Right lobe of liver (tissue), 6 donors: Measurements from ENCODE around the gene MYADM. TPM values are rescaled to one million over a fixed set of nuclear protein-coding genes. Genes with fewer than 3 reads are reported as not detected.
"Not testable (repeated sequence)": the region's sequence is repeated elsewhere in the genome, so short reads cannot be mapped to it uniquely, and the experiment has no call there.

ENCODE experiments used
- ATAC-seq, 4 donors: fragments of 200-7000 bp; cut with Tn5 transposase; one replicate each; pipeline ENCODE4 v1.9.1; 2020; ENCODE audit warnings: mild to moderate bottlenecking in 4 of 4, moderate library complexity in 4 of 4
- DNase-seq, 3 donors: peaks; one replicate each; pipeline ENCODE4 v3.0.0-alpha.2; 2020
- H3K27ac ChIP-seq, 3 donors: fragments of 200-600 bp; one replicate each; pipeline ENCODE4 v1.8.0; 2022
- H3K27me3 ChIP-seq, 2 donors: fragments of 200-600 bp; one replicate each; pipeline ENCODE4 v1.8.0; 2022
- H3K36me3 ChIP-seq, 4 donors: fragments of 200-600 bp; sonication (generic) in 1 of 4; one replicate each; pipeline versions ENCODE4 v1.5.1 to v1.8.0; 2017 to 2022; ENCODE audit warnings: control low read depth in 1 of 4
- H3K4me1 ChIP-seq, 4 donors: fragments of 200-600 bp; sonication (generic) in 1 of 4; one replicate each; pipeline versions ENCODE4 v1.5.1 to v1.8.0; 2017 to 2022; ENCODE audit warnings: control low read depth in 1 of 4
- H3K4me3 ChIP-seq, 3 donors: fragments of 200-600 bp; one replicate each; pipeline ENCODE4 v1.8.0; 2022
- H3K9me3 ChIP-seq, 4 donors: fragments of 200-600 bp; sonication (generic) in 1 of 4; one replicate each; pipeline versions ENCODE4 v1.5.1 to v1.8.0; 2017 to 2022; ENCODE audit warnings: control low read depth in 1 of 4
- POLR2A ChIP-seq: fragments of 450-650 bp; IDR thresholded peaks from one replicate; pipeline ENCODE4 v1.6.1; 2017; ENCODE audit warnings: antibody characterized with exemption, mild to moderate bottlenecking
- WGBS: methylation state at CpG from one replicate; pipeline ENCODE4 v1.1.6; 2018; ENCODE audit warnings: low coverage, low lambda C conversion rate; ENCODE audit not compliant: insufficient coverage; ENCODE audit errors: missing lambda C conversion rate; 5-methylcytosine and 5-hydroxymethylcytosine counted together
- intact Hi-C, 2 donors: fragments of 100-400 bp; cut with DNase I; formaldehyde crosslinking; loops; one replicate each; pipeline versions ENCODE4 v1.11.2 to v1.14.1; 2022
- total RNA-seq, 6 experiments: library from RNA; depleted of rRNA in 2 of 6; stranded (reverse); fragments of >200 nt in 2 of 6; fragmentation: NEBNext Ultra II Directional in 3 of 6; extraction: Animal tissue kit (Norgen Biotek cat#: 25700) in 3 of 6; gene quantifications; one replicate each; pipeline versions ENCODE4 v1.1.0 to v1.2.4, GENCODE V29; 2016 to 2023
- TF ChIP-seq, protein P1 (sequence below), 4 donors: fragments of 200-600 bp in 3 of 4; fragments of 450-650 bp in 1 of 4; IDR thresholded peaks; one replicate each; pipeline versions ENCODE4 v1.5.1 to v1.8.0; 2016 to 2022; ENCODE audit warnings: antibody characterized with exemption in 4 of 4, mild to moderate bottlenecking in 2 of 4
- donor health status: DM: no; HTN: yes; CAD: no.
- donor health status: DM: no; HTN: no; CAD: no.
- donor health status: DM: no; HTN: no; CAD: no.
- donor health status: DM: no; HTN: yes; CAD: no.
- donor health status: DM: no; HTN: yes; CAD: no.

MYADM gene
- total RNA-seq, 6 experiments from 2014 or later, result 15.4 to 38.3 (median 20.9) TPM

DNA sequence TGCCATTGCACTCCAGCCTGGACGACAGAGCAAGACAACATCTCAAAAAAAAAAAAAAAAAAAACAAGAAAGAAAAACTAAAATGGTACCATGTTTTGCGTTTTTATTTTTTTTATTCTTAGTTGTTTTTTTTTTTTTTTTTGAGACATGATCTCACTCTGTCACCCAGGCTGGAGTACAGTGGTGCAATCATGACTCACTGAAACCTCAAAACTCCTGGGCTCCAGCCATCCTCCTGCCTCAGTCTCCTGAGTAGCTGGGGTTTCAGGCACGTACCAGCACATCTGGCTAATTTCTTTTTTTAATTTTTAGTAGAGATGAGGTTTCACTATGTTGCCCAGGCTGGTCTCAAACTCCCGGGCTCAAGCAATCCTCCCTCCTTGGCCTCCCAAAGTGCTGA is 26.8 kb upstream of the MYADM start:
- not testable (repeated sequence) for H3K27me3 ChIP-seq, DNase-seq, ATAC-seq, H3K9me3 ChIP-seq, H3K27ac ChIP-seq, H3K36me3 ChIP-seq, H3K4me3 ChIP-seq, H3K4me1 ChIP-seq
- WGBS, result 61% methylated on average over 3 of the region's 4 CpGs
- intact Hi-C loops, result loop anchor here in 1 of 2 donors (10.0 kb wide), 1 partner anchor 184 kb away; no protein-coding TSS in a partner anchor

DNA sequence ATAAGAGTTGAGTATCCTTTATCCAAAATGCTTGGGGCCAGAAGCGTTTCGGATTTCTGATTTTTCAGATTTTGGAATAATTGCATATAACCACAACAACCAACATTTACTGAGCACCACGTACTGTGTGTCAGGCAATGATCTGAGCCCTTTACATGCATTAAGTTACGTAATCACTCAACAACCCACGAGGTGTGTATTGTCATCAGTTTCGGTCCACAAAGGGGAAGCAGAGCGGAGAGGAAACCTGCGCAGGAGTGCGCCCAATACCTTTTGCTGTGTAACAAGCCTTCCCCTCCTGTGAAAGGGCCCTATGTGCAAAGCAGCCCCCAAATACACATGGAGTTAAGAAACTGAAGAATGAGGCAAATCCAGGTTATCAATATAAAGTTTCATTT is 22.8 kb upstream of the MYADM start:
- Histone ChIP-seq H3K27me3 (no peaks in the 10 kb centered on the region), H3K4me3 (no peak overlapping the region), H3K36me3 (no peaks in the 10 kb centered on the region), H3K4me1 (no peaks in the 10 kb centered on the region), H3K9me3 (no peaks in the 10 kb centered on the region), H3K27ac (no peak overlapping the region)
- intact Hi-C loops, result loop anchor here in 1 of 2 donors (10.0 kb wide), 1 partner anchor 180 kb away; no protein-coding TSS in a partner anchor
- peak in 1 of 4 donors; percentile 36 for ATAC-seq
- DNase-seq, result no peak
- 55% methylated on average over 9 of the region's 9 CpGs for WGBS
- TF ChIP-seq POLR2A, result no peak
- TF ChIP-seq, protein P1, sequence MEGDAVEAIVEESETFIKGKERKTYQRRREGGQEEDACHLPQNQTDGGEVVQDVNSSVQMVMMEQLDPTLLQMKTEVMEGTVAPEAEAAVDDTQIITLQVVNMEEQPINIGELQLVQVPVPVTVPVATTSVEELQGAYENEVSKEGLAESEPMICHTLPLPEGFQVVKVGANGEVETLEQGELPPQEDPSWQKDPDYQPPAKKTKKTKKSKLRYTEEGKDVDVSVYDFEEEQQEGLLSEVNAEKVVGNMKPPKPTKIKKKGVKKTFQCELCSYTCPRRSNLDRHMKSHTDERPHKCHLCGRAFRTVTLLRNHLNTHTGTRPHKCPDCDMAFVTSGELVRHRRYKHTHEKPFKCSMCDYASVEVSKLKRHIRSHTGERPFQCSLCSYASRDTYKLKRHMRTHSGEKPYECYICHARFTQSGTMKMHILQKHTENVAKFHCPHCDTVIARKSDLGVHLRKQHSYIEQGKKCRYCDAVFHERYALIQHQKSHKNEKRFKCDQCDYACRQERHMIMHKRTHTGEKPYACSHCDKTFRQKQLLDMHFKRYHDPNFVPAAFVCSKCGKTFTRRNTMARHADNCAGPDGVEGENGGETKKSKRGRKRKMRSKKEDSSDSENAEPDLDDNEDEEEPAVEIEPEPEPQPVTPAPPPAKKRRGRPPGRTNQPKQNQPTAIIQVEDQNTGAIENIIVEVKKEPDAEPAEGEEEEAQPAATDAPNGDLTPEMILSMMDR (IDR thresholded peaks at IDR 0.05), result no peak

DNA sequence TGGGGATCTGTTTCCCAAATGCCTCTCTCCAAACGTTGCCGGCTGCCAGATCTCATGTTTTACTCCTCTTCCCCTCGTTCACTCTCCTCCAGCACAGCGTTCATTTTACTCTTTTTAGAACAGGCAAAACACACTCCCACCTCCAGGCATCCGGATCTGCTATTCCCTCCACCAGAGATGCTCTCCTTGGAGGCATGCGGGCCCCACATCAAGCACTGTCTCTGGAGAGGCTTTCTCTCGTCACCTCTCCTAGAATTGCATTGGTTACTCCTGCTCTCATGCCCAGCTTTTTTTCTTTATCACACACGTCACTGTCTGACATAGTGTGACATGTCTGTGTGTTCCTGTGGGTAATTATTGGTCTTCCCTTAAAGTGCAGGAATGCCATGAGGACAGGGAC is 20.1 kb upstream of the MYADM start:
- no peak for ATAC-seq
- no peak for DNase-seq
- Histone ChIP-seq H3K9me3 (no peaks in the 10 kb centered on the region), H3K27me3 (no peaks in the 10 kb centered on the region), H3K4me3 (no peak overlapping the region), H3K4me1 (no peaks in the 10 kb centered on the region), H3K27ac (no peak overlapping the region), H3K36me3 (no peaks in the 10 kb centered on the region)
- intact Hi-C loops, result loop anchor here in 1 of 2 donors (10.0 kb wide), 1 partner anchor 177 kb away; no protein-coding TSS in a partner anchor
- WGBS, result 44% methylated on average over 8 of the region's 8 CpGs
- TF ChIP-seq POLR2A, result no peak
- TF ChIP-seq, protein P1 (IDR thresholded peaks at IDR 0.05), result no peak

DNA sequence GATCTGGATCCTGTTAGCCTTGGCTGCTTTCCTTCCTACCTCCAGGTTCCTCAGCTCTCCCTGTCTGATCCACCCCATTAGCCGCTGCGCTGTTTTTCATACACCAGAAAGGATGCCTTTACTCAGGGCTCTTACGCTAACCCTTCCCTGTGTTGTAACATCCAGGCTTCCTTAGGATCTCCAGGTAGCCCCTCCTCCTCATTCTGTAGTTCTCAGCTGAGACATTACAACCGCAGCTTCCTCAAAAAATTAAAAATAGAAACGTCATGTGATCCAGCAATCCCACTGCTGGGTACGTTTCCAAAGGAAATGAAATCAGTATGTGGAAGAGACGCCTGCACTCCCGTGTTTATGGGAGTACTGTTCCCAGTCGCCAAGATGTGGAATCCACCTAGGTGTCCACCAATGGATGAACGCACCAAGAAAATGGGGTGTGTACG is 18.4 kb upstream of the MYADM start:
- Histone ChIP-seq H3K4me1 (no peaks in the 10 kb centered on the region), H3K9me3 (no peaks in the 10 kb centered on the region), H3K4me3 (no peak overlapping the region), H3K27me3 (no peaks in the 10 kb centered on the region), H3K36me3 (no peaks in the 10 kb centered on the region), H3K27ac (peak overlapping the region in 1 of 3 donors; percentile 47)
- TF ChIP-seq POLR2A, result no peak
- TF ChIP-seq, protein P1 (IDR thresholded peaks at IDR 0.05), result no peak
- ATAC-seq (peak; percentile 48 to 71 (median 61)), DNase-seq (peak in 1 of 3 donors; percentile 44)
- 46% methylated on average over 11 of the region's 11 CpGs for WGBS
- intact Hi-C loops, result loop anchor here in 1 of 2 donors (10.0 kb wide), 1 partner anchor 176 kb away; no protein-coding TSS in a partner anchor

DNA sequence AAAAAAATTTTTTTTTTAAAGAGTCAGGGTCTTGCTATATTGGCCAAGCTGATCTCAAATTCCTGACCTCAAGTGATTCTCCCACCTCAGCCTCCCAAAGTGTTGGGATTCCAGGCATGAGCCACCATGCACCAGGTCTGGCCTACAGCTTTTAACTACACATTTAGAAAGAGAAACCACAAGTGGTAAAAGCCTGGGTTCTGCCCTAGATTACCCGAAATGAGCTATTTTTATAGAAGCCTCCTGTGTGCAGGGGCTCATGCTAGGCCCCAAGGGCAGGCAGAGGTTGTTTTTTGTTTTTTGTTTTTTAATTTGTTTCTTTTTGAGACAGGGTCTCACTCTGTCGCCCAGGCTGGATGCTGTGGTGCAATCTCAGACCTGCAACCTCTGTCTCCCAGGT is 14.0 kb upstream of the MYADM start:
- no peaks in the 10 kb centered on the region for H3K36me3 ChIP-seq
- no peak overlapping the region for H3K4me3 ChIP-seq
- no peaks in the 10 kb centered on the region for H3K9me3 ChIP-seq
- intact Hi-C loops, result loop anchor here in 1 of 2 donors (10.0 kb wide), 1 partner anchor 171 kb away; no protein-coding TSS in a partner anchor
- no peaks in the 10 kb centered on the region for H3K27me3 ChIP-seq
- TF ChIP-seq POLR2A, result no peak
- TF ChIP-seq, protein P1 (IDR thresholded peaks at IDR 0.05), result no peak
- ATAC-seq (no peak), DNase-seq (no peak)
- WGBS, result 60% methylated on average over 2 of the region's 2 CpGs
- H3K4me1 ChIP-seq, result no peaks in the 10 kb centered on the region
- no peak overlapping the region for H3K27ac ChIP-seq
